GM12878 (cell line): ENCODE data around the gene ZFP90.

Source experiments
- ATF3 ChIP-seq: IDR thresholded peaks from 2 replicates; pipeline ENCODE4 v1.6.1; 2011; ENCODE audit warnings: low read depth, mild to moderate bottlenecking, low read length, moderate library complexity, borderline replicate concordance; ENCODE audit errors: extremely low read depth
- TF ChIP-seq, protein P1 (sequence below): fragments of 150-350 bp; IDR thresholded peaks from 2 replicates; pipeline ENCODE4 v1.6.1; 2014; ENCODE audit warnings: mild to moderate bottlenecking, low read depth, low read length

DNA sequence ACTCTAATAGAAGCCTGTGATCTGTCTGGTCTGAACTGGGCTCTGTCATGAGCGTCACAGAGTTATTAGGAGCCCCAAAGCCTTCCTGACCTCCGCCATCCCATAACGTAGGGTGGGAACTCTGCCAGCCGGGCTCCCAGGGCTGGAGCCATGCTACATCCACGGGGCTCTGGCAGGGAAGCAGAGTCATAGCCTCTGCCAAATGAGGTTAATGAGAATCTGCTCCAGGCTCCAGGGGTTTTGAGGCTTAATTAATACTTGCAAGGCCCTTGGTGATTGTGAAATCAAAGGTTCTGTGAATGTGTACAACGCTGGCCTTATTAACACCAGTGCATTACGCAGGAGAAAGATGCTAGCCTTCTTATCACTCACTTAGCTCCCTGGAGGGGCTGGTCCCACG, 42.4 kb upstream of the ZFP90 start:
- TF ChIP-seq, protein P1, sequence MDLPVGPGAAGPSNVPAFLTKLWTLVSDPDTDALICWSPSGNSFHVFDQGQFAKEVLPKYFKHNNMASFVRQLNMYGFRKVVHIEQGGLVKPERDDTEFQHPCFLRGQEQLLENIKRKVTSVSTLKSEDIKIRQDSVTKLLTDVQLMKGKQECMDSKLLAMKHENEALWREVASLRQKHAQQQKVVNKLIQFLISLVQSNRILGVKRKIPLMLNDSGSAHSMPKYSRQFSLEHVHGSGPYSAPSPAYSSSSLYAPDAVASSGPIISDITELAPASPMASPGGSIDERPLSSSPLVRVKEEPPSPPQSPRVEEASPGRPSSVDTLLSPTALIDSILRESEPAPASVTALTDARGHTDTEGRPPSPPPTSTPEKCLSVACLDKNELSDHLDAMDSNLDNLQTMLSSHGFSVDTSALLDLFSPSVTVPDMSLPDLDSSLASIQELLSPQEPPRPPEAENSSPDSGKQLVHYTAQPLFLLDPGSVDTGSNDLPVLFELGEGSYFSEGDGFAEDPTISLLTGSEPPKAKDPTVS, result no peak
- TF ChIP-seq ATF3, result no peak
